SK-N-SH (cell line): ENCODE measurements around the gene KRTAP4-12.

Experiments used
- EP300 ChIP-seq, 2 experiments: IDR thresholded peaks; 2 replicates each; pipeline versions ENCODE4 v1.4.0 to v1.6.1; 2012; ENCODE audit warnings: borderline replicate concordance in 1 of 2, low read depth in 1 of 2, low read length in 1 of 2
- GABPA ChIP-seq: IDR thresholded peaks from 2 replicates; pipeline ENCODE4 v1.4.0; 2012; ENCODE audit warnings: low read depth, mild to moderate bottlenecking
- JUND ChIP-seq: IDR thresholded peaks from 2 replicates; pipeline ENCODE4 v1.4.0; 2012
- POLR2AphosphoS5 ChIP-seq: IDR thresholded peaks from 2 replicates; pipeline ENCODE4 v1.6.1; 2012; ENCODE audit warnings: low read depth, low read length
- TF ChIP-seq, protein P1 (sequence below): fragments of 200-600 bp; sonication (generic); IDR thresholded peaks from 2 replicates; pipeline ENCODE4 v1.6.1; 2017; ENCODE audit warnings: antibody characterized with exemption, mild to moderate bottlenecking, moderate library complexity

DNA sequence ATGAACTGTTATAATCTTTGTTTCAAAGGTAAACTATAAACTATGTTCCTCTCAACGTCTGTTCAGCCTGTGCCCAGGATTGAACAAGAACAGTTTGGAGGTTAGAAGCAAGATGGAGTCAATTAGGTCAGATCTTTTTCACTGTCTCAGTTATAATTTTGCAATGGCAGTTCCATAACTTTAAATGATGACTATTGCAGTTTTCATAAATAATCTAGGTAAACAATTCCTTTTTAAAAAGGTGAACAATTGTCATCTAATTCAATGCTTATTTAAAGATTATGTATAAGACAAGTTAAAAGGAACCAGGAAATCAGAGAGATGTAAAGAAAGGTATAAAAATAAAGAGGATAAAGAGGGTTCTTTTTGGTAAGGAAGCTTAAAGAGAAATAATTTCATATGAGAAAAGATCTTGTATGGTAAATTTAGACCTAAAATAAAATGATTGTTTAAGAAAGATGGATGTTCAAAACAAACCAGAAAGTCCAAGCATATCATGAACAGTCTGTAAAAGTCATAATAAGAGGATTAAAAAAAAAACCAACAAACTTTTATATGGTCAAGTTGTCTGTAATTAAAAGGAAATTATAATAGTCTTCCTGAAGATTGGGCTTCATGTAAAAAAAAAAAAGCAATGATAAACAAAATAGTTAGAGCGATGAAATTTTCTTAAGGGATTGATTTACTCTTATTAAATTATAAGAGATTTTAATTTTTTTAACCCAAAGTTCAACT, 12.7 kb downstream of the KRTAP4-12 start:
- TF ChIP-seq JUND (no peak), POLR2AphosphoS5 (no peak), EP300 (IDR thresholded peaks at IDR 0.05; ENCODE audit: borderline replicate concordance in 1 of 2, low read depth in 1 of 2, low read length in 1 of 2) (no peak), GABPA (no peak)
- TF ChIP-seq, protein P1, sequence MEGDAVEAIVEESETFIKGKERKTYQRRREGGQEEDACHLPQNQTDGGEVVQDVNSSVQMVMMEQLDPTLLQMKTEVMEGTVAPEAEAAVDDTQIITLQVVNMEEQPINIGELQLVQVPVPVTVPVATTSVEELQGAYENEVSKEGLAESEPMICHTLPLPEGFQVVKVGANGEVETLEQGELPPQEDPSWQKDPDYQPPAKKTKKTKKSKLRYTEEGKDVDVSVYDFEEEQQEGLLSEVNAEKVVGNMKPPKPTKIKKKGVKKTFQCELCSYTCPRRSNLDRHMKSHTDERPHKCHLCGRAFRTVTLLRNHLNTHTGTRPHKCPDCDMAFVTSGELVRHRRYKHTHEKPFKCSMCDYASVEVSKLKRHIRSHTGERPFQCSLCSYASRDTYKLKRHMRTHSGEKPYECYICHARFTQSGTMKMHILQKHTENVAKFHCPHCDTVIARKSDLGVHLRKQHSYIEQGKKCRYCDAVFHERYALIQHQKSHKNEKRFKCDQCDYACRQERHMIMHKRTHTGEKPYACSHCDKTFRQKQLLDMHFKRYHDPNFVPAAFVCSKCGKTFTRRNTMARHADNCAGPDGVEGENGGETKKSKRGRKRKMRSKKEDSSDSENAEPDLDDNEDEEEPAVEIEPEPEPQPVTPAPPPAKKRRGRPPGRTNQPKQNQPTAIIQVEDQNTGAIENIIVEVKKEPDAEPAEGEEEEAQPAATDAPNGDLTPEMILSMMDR: no peak
